Stimulated activated CD4-positive, alpha-beta T cell treated with anti-CD3 and anti-CD28 coated beads, Interleukin-1b, Interleukin-23, amount 100 ng/mL, for 1 hour (primary cell): ENCODE measurements around the gene UBE3D.
"Not testable (repeated sequence)": the region's sequence is repeated elsewhere in the genome, so short reads cannot be mapped to it uniquely, and the experiment has no call there.

Source experiments
- DNase-seq, 2 donors: peaks; one replicate each; pipeline ENCODE4 v3.0.0-alpha.2; 2020; ENCODE audit warnings: low read depth in 2 of 2

The UBE3D gene

GRCh38 chr6:83055366-83055964, 10.2 kb downstream of the UBE3D start:
- no peak for DNase-seq

- DNase-seq: no peak
Measured at GRCh38 chr6:83053678-83054077, 12.0 kb downstream of the UBE3D start.

GRCh38 chr6:83051377-83052172, 14.1 kb downstream of the UBE3D start:
- no peak for DNase-seq

GRCh38 chr6:83047065-83047754, 18.4 kb downstream of the UBE3D start:
- DNase-seq: no peak

GRCh38 chr6:83044091-83044768, 21.4 kb downstream of the UBE3D start:
- no peak for DNase-seq

GRCh38 chr6:83042467-83043053, 23.1 kb downstream of the UBE3D start:
- no peak for DNase-seq

GRCh38 chr6:83038246-83038645, 27.4 kb downstream of the UBE3D start:
- DNase-seq: no peak

GRCh38 chr6:83031689-83032088, 34.0 kb downstream of the UBE3D start:
- DNase-seq: no peak

GRCh38 chr6:83019741-83020140, 45.9 kb downstream of the UBE3D start:
- no peak for DNase-seq

- DNase-seq: not testable (repeated sequence)
Measured at GRCh38 chr6:83011131-83011530, 54.5 kb downstream of the UBE3D start.

GRCh38 chr6:83008626-83009025, 57.0 kb downstream of the UBE3D start:
- DNase-seq: no peak

- DNase-seq: no peak
Measured at GRCh38 chr6:83006270-83006905, 59.3 kb downstream of the UBE3D start.

- DNase-seq: no peak
Measured at GRCh38 chr6:82996156-82996555, 69.5 kb downstream of the UBE3D start.

GRCh38 chr6:82995066-82995465, 70.6 kb downstream of the UBE3D start:
- DNase-seq: no peak

GRCh38 chr6:82989736-82990290, 75.8 kb downstream of the UBE3D start:
- no peak for DNase-seq

- DNase-seq: no peak
Measured at GRCh38 chr6:82988930-82989351, 76.7 kb downstream of the UBE3D start.

- DNase-seq: no peak
Measured at GRCh38 chr6:82987951-82988350, 77.7 kb downstream of the UBE3D start.

GRCh38 chr6:82987416-82987815, 78.2 kb downstream of the UBE3D start:
- DNase-seq: no peak

- DNase-seq: no peak
Measured at GRCh38 chr6:82984720-82985119, 80.9 kb downstream of the UBE3D start.

GRCh38 chr6:82980086-82980485, 85.6 kb downstream of the UBE3D start:
- DNase-seq: no peak

GRCh38 chr6:82979657-82980056, 86.0 kb downstream of the UBE3D start:
- no peak for DNase-seq
